Activated CD4-positive, alpha-beta T cell treated with anti-CD3 and anti-CD28 coated beads, Interleukin-2, Interleukin-6, amounts not matched to agents 100 ng/mL and 50 ng/mL, durations not matched to agents 16 hours and 8 hours (primary cell): ENCODE results near the gene CXADR.
A peak's percentile ranks its signal among the peaks of the same experiment; 100 is the strongest.

ENCODE experiments used
- DNase-seq: peaks from one replicate; pipeline ENCODE4 v3.0.0-alpha.2; 2020

The CXADR gene

GRCh38 chr21:17610911-17611310 is 98.1 kb downstream of the CXADR start:
- no peak for DNase-seq

DNA sequence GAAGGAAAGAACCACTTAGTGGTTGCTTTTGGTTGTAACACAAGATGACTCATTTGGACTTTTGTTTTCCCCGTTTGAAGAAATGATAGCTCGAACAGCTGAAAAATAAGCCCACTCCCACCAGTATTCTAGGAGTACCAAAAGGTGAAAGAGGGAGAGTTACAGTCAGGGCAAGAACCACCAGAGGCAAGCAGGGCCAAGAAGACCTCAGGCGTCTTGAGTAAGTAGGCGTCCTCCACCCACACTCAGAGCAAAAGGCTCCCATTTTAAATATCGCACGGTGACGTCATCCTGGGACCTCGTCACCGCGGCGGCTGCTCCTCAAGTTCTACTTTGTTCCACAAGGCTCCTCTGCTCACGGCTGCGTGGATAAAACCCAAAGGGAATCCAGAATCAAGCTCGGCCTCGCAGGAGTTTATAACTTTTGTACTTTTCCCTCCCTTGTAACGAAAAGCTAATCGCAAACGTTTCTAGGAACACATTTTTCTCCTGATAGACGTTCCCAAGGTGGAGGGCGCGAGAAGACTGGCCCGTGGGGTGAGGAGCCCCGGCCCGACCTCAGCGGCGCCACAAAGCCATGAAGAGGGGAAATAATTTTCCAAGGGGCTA is 98.7 kb downstream of the CXADR start:
- DNase-seq: peak; percentile 86

DNA sequence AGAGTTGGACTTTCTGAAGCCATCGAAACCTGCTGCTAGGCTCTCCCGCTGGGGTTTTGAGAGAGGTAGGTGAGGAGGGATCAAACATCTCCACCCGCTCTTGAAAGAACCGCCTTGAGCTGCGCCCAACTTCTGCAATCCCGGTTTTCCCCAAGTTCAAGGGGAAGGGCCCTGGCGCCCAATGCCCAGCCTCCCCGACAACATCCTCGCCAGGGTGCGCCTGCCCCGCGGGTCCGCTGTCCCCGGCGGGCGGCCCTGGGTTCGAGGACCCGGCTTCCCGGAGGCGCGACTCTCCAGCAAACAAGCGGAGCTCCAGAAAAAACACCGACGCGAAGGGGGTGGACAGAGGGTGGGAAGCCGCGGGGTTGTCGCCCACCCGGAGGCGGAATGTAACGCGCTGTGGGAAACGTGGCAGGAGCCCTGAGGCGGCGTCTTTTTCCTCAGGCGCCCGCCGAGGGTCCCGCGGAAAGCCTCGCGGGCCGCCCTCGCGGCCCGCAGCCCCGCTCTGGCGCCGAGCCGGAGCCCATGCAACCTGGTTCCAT is 99.3 kb downstream of the CXADR start:
- DNase-seq: peak; percentile 21

- peak; percentile 92 for DNase-seq
Observed at GRCh38 chr21:17612565-17613241, 99.9 kb downstream of the CXADR start, which contains the start of gene BTG3. Gene BTG3 (minus strand): TSS chr21:17612901. CDS start chr21:17609144, 3,757 bp downstream.

GRCh38 chr21:17613242-17613676 is 100.4 kb downstream of the CXADR start:
- no peak for DNase-seq

DNA sequence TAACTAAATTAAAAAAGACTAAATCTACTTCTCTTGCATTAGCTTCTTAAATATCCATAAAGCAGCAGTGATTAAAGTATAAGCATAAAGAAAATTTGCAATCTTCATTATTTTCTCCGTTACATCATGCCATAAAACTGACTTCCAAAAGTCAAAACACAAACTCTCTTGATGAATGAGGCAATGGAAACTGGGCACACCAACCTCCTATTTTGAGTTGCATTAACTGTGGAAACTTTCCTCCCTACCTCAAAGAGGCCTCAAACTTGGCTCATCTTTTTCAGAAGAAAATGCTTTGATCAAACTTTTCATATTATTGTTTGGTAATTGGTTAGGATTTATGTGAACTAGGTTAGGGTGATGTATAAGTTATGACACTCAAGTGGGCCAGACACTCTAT is 104.0 kb downstream of the CXADR start:
- DNase-seq: no peak

DNA sequence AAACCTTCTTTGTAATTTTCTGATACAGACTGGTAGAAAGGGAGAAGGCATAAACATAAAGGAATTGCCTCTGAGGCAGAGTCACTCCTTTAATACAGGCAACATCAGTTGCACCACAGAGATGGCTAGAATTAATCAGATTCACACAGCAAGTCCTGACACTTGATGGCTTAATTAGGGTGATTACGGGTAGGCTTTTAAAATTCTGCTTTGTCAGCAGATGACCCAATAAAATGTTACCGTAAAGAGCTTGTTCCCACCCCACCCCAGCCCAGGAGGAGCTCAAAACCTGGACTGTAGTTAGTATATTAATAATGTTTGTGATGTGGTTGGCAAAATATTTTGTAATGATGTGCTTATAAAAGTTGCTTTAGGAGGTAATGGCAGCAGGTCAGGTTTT is 109.2 kb downstream of the CXADR start:
- no peak for DNase-seq

- DNase-seq: no peak
Observed at GRCh38 chr21:17631195-17631594, 118.4 kb downstream of the CXADR start.

- no peak for DNase-seq
Observed at GRCh38 chr21:17636711-17637110, 123.9 kb downstream of the CXADR start.

GRCh38 chr21:17640821-17641220 is 128.0 kb downstream of the CXADR start:
- no peak for DNase-seq
